Large intestine (tissue), 3 donors: ENCODE data around the gene DDI2. TPM values are rescaled to one million over a fixed set of nuclear protein-coding genes. Genes with fewer than 3 reads are reported as not detected.
"Not testable (repeated sequence)": the region's sequence is repeated elsewhere in the genome, so short reads cannot be mapped to it uniquely, and the experiment has no call there.

Experiments
- DNase-seq, 2 donors: peaks; one replicate each; pipeline versions ENCODE4 v3.0.0 to v3.0.0-alpha.2; 2013
- H3K27ac ChIP-seq: one replicate; pipeline ENCODE4 v1.5.1; 2013; ENCODE audit warnings: low read length
- H3K27me3 ChIP-seq: 2 replicates; pipeline ENCODE4 v1.6.1; 2013; ENCODE audit warnings: low read length; ENCODE audit not compliant: control insufficient read depth, insufficient read depth
- H3K36me3 ChIP-seq: 2 replicates; pipeline ENCODE4 v1.6.1; 2013; ENCODE audit warnings: low read length; ENCODE audit not compliant: control insufficient read depth, insufficient read depth
- H3K4me1 ChIP-seq: one replicate; pipeline ENCODE4 v1.6.1; 2013; ENCODE audit warnings: low read length; ENCODE audit not compliant: control insufficient read depth, insufficient read depth
- H3K4me3 ChIP-seq: one replicate; pipeline ENCODE4 v1.5.1; 2013; ENCODE audit warnings: low read length
- H3K9me3 ChIP-seq: one replicate; pipeline ENCODE4 v1.6.1; 2013; ENCODE audit warnings: mild to moderate bottlenecking, low read depth, low read length, moderate library complexity; ENCODE audit not compliant: control insufficient read depth
- whole genome bisulfite sequencing: methylation state at CpG from one replicate; pipeline ENCODE4 v1.1.5; 2013; ENCODE audit warnings: low lambda C conversion rate; ENCODE audit not compliant: insufficient coverage; 5-methylcytosine and 5-hydroxymethylcytosine counted together
- polyA plus RNA-seq: library from polyadenylated mRNA; unstranded; fragments of 120-200 nt; gene quantifications from one replicate; pipeline ENCODE4 v1.2.1, GENCODE V29; 2013

Gene DDI2
- polyA plus RNA-seq, 1 donor: 28.5 TPM

- peak in 1 of 2 donors; percentile 25 for DNase-seq
- not testable (repeated sequence) for H3K4me3 ChIP-seq, H3K36me3 ChIP-seq, H3K27ac ChIP-seq, H3K27me3 ChIP-seq
- Histone ChIP-seq H3K4me1 (peaks cover 28% of the 10 kb centered on the region), H3K9me3 (peaks cover 12% of the 10 kb centered on the region)
- no CpG with 5 or more reads among the region's 21 CpGs for WGBS
Observed at GRCh38 chr1:15604400-15604799, 12.9 kb upstream of the DDI2 start.

GRCh38 chr1:15605398-15606383, 11.6 kb upstream of the DDI2 start:
- Histone ChIP-seq H3K4me3 (no peak overlapping the region), H3K27ac (peak overlapping the region; percentile 73), H3K36me3 (no peaks in the 10 kb centered on the region), H3K9me3 (peaks cover 12% of the 10 kb centered on the region), H3K4me1 (peaks cover 28% of the 10 kb centered on the region), H3K27me3 (no peaks in the 10 kb centered on the region)
- no CpG with 5 or more reads among the region's 11 CpGs for WGBS
- DNase-seq: peak; percentile 83 to 93

GRCh38 chr1:15609631-15610030, 7.6 kb upstream of the DDI2 start:
- no peak for DNase-seq
- H3K9me3 ChIP-seq: peaks cover 1% of the 10 kb centered on the region
- H3K4me3 ChIP-seq: no peak overlapping the region
- H3K4me1 ChIP-seq: peaks cover 10% of the 10 kb centered on the region
- 93% methylated on average over 5 of the region's 7 CpGs for WGBS
- no peaks in the 10 kb centered on the region for H3K27me3 ChIP-seq
- H3K27ac ChIP-seq: no peak overlapping the region
- no peaks in the 10 kb centered on the region for H3K36me3 ChIP-seq

GRCh38 chr1:15610167-15610566, 7.1 kb upstream of the DDI2 start:
- H3K4me3 ChIP-seq: no peak overlapping the region
- H3K27ac ChIP-seq: no peak overlapping the region
- WGBS: 40% methylated on average over 1 of the region's 4 CpGs
- no peak for DNase-seq
- H3K27me3 ChIP-seq: no peaks in the 10 kb centered on the region
- H3K4me1 ChIP-seq: peaks cover 10% of the 10 kb centered on the region
- H3K9me3 ChIP-seq: no peaks in the 10 kb centered on the region
- H3K36me3 ChIP-seq: no peaks in the 10 kb centered on the region

GRCh38 chr1:15616373-15617172, 685 bp upstream of the DDI2 start:
- Histone ChIP-seq H3K4me1 (peaks cover 26% of the 10 kb centered on the region), H3K27me3 (no peaks in the 10 kb centered on the region), H3K27ac (peak overlapping the region; percentile 84), H3K36me3 (peaks cover 3% of the 10 kb centered on the region), H3K9me3 (no peaks in the 10 kb centered on the region), H3K4me3 (peak overlapping the region; percentile 48)
- no peak for DNase-seq
- WGBS: 0% methylated on average over 2 of the region's 16 CpGs

- WGBS: 0% methylated on average over 2 of the region's 8 CpGs
- Histone ChIP-seq H3K27me3 (no peaks in the 10 kb centered on the region), H3K9me3 (no peaks in the 10 kb centered on the region), H3K36me3 (peaks cover 3% of the 10 kb centered on the region), H3K27ac (peak overlapping the region; percentile 99), H3K4me3 (peak overlapping the region; percentile 98), H3K4me1 (peaks cover 36% of the 10 kb centered on the region)
- peak; percentile 60 to 69 for DNase-seq
Observed at GRCh38 chr1:15618077-15618654, 908 bp downstream of the DDI2 start.

- Histone ChIP-seq H3K4me1 (peaks cover 36% of the 10 kb centered on the region), H3K27me3 (no peaks in the 10 kb centered on the region), H3K9me3 (no peaks in the 10 kb centered on the region), H3K27ac (peak overlapping the region; percentile 99), H3K4me3 (peak overlapping the region; percentile 98), H3K36me3 (peaks cover 3% of the 10 kb centered on the region)
- peak; percentile 84 to 91 for DNase-seq
- 14% methylated on average over 6 of the region's 26 CpGs for WGBS
Observed at GRCh38 chr1:15618655-15619525, 1.6 kb downstream of the DDI2 start.

- no CpG with 5 or more reads among the region's 1 CpG for WGBS
- DNase-seq: peak in 1 of 2 donors; percentile 34
- Histone ChIP-seq H3K27me3 (no peaks in the 10 kb centered on the region), H3K36me3 (peaks cover 3% of the 10 kb centered on the region), H3K4me1 (peaks cover 45% of the 10 kb centered on the region), H3K9me3 (no peaks in the 10 kb centered on the region), H3K27ac (peak overlapping the region; percentile 99), H3K4me3 (no peak overlapping the region)
Observed at GRCh38 chr1:15620155-15620545, 2.9 kb downstream of the DDI2 start.

GRCh38 chr1:15620902-15621682, 3.8 kb downstream of the DDI2 start:
- Histone ChIP-seq H3K36me3 (peaks cover 3% of the 10 kb centered on the region), H3K4me1 (peaks cover 51% of the 10 kb centered on the region), H3K27ac (no peak overlapping the region), H3K27me3 (no peaks in the 10 kb centered on the region), H3K4me3 (no peak overlapping the region), H3K9me3 (no peaks in the 10 kb centered on the region)
- no CpG with 5 or more reads among the region's 7 CpGs for WGBS
- DNase-seq: no peak
